SK-N-SH (cell line): Measurements from ENCODE around the gene EEIG1. TPM values are rescaled to one million over a fixed set of nuclear protein-coding genes. Genes with fewer than 3 reads are reported as not detected.
A peak's percentile ranks its signal among the peaks of the same experiment; 100 is the strongest.

Experiments
- CTCF ChIA-PET: fragments of 300-600, 350-600 bp; formaldehyde crosslinking; extraction: SDS; loops from one replicate; lab custom pipeline; 2021; lab: Yijun Ruan, JAX
- POLR2A ChIA-PET: fragments of 350-600 bp; sonication (Branson Sonifier 250); formaldehyde crosslinking; extraction: SDS; loops from one replicate; lab custom pipeline; 2020; ENCODE audit warnings: antibody characterized with exemption, inconsistent platforms; lab: Yijun Ruan, JAX
- DNase-seq: peaks from one replicate; pipeline ENCODE4 v3.0.0; 2012
- H2AFZ ChIP-seq: fragments of 200-600 bp; sonication (generic); 2 replicates; pipeline ENCODE4 v1.8.1; 2016; ENCODE audit warnings: antibody characterized with exemption, mild to moderate bottlenecking, low read depth
- H3F3A ChIP-seq: fragments of 200-600 bp; sonication (generic); replicated peaks from 2 replicates; pipeline ENCODE3; 2016; ENCODE audit warnings: antibody characterized with exemption, mild to moderate bottlenecking; ENCODE audit not compliant: insufficient read depth
- H3K27ac ChIP-seq, 2 experiments: fragments of 200-500 bp in 1 of 2; fragments of 200-600 bp in 1 of 2; sonication (Bioruptor generic) in 1 of 2; sonication (generic), shearing (Covaris generic) in 1 of 2; 2 replicates each; pipeline versions ENCODE4 v1.5.1 to v1.6.1; 2014 to 2016; ENCODE audit warnings: low read depth in 2 of 2, inconsistent platforms in 1 of 2, low read length in 1 of 2, mild to moderate bottlenecking in 1 of 2, mixed read lengths in 1 of 2
- H3K27me3 ChIP-seq: fragments of 200-600 bp; sonication (generic), shearing (Covaris generic); 2 replicates; pipeline ENCODE4 v1.6.1; 2016; ENCODE audit warnings: mixed run types; ENCODE audit not compliant: insufficient read depth
- H3K36me3 ChIP-seq, 2 experiments: fragments of 200-500 bp in 1 of 2; fragments of 200-600 bp in 1 of 2; sonication (Bioruptor generic) in 1 of 2; sonication (generic) in 1 of 2; replicated peaks in 1 of 2; 2 replicates each; pipeline versions ENCODE3 to v1.5.1; 2014 to 2016; ENCODE audit warnings: low read length in 1 of 2, mild to moderate bottlenecking in 1 of 2; ENCODE audit not compliant: insufficient read depth in 2 of 2, control insufficient read depth in 1 of 2
- H3K4me1 ChIP-seq, 2 experiments: fragments of 200-500 bp in 1 of 2; fragments of 200-600 bp in 1 of 2; sonication (Bioruptor generic) in 1 of 2; sonication (generic), shearing (Covaris generic) in 1 of 2; 2 replicates each; pipeline versions ENCODE4 v1.5.1 to v1.6.1; 2014 to 2016; ENCODE audit warnings: low read depth in 1 of 2, low read length in 1 of 2, mixed run types in 1 of 2; ENCODE audit not compliant: insufficient read depth in 2 of 2, control insufficient read depth in 1 of 2
- H3K4me2 ChIP-seq: fragments of 200-600 bp; sonication (generic), shearing (Covaris generic); 2 replicates; pipeline ENCODE4 v1.6.1; 2017; ENCODE audit warnings: mixed run types
- H3K4me3 ChIP-seq, 2 experiments: fragments of 200-500 bp in 1 of 2; fragments of 200-600 bp in 1 of 2; sonication (Bioruptor generic) in 1 of 2; sonication (generic), shearing (Covaris generic) in 1 of 2; 2 replicates each; pipeline versions ENCODE4 v1.5.1 to v1.8.1; 2014 to 2016; ENCODE audit warnings: low read depth in 2 of 2, inconsistent platforms in 1 of 2, low read length in 1 of 2, mild to moderate bottlenecking in 1 of 2, mixed read lengths in 1 of 2, moderate library complexity in 1 of 2
- H3K79me2 ChIP-seq: fragments of 200-600 bp; sonication (generic); 2 replicates; pipeline ENCODE4 v1.8.1; 2017; ENCODE audit warnings: mild to moderate bottlenecking; ENCODE audit not compliant: insufficient read depth
- H3K9ac ChIP-seq: fragments of 200-600 bp; sonication (generic); 2 replicates; pipeline ENCODE4 v1.6.1; 2017; ENCODE audit warnings: mixed run types
- H3K9me2 ChIP-seq: fragments of 200-600 bp; sonication (generic); 2 replicates; pipeline ENCODE4 v1.6.1; 2017; ENCODE audit warnings: mixed run types
- H3K9me3 ChIP-seq: fragments of 200-600 bp; sonication (generic); 2 replicates; pipeline ENCODE4 v1.6.1; 2017; ENCODE audit warnings: mixed run types, mild to moderate bottlenecking, moderate library complexity
- H4K20me1 ChIP-seq: fragments of 200-600 bp; sonication (generic); 2 replicates; pipeline ENCODE4 v1.6.1; 2017; ENCODE audit warnings: mild to moderate bottlenecking, mixed run types; ENCODE audit not compliant: insufficient read depth
- ELF1 ChIP-seq: IDR thresholded peaks from 2 replicates; pipeline ENCODE4 v1.4.0; 2012
- EP300 ChIP-seq, 2 experiments: IDR thresholded peaks; 2 replicates each; pipeline versions ENCODE4 v1.4.0 to v1.6.1; 2012; ENCODE audit warnings: borderline replicate concordance in 1 of 2, low read depth in 1 of 2, low read length in 1 of 2
- FOSL2 ChIP-seq: IDR thresholded peaks from 2 replicates; pipeline ENCODE4 v1.4.0; 2012; ENCODE audit warnings: low read depth, mild to moderate bottlenecking, moderate library complexity, borderline replicate concordance
- FOXJ3 ChIP-seq: sonication (generic); formaldehyde crosslinking; IDR thresholded peaks from 2 replicates; pipeline ENCODE4 v1.5.1; 2020; ENCODE audit warnings: mild to moderate bottlenecking, missing genetic modification reagents
- FOXM1 ChIP-seq: IDR thresholded peaks from 2 replicates; pipeline ENCODE4 v1.4.0; 2012; ENCODE audit warnings: low read depth, mild to moderate bottlenecking
- GABPA ChIP-seq: IDR thresholded peaks from 2 replicates; pipeline ENCODE4 v1.4.0; 2012; ENCODE audit warnings: low read depth, mild to moderate bottlenecking
- JUND ChIP-seq: IDR thresholded peaks from 2 replicates; pipeline ENCODE4 v1.4.0; 2012
- MXI1 ChIP-seq: IDR thresholded peaks from 2 replicates; pipeline ENCODE4 v1.6.1; 2012; ENCODE audit warnings: mild to moderate bottlenecking, low read depth, low read length, improper control_type of control experiment
- NFIC ChIP-seq: IDR thresholded peaks from 2 replicates; pipeline ENCODE4 v1.4.0; 2012; ENCODE audit warnings: borderline replicate concordance
- RAD21 ChIP-seq: IDR thresholded peaks from 2 replicates; pipeline ENCODE4 v1.6.1; 2012; ENCODE audit warnings: mild to moderate bottlenecking, low read length
- RFX5 ChIP-seq: IDR thresholded peaks from 2 replicates; pipeline ENCODE4 v1.6.1; 2012; ENCODE audit warnings: mild to moderate bottlenecking, improper control_type of control experiment, low read length
- RXRA ChIP-seq: IDR thresholded peaks from 2 replicates; pipeline ENCODE4 v1.4.0; 2012; ENCODE audit warnings: low read depth, mild to moderate bottlenecking, borderline replicate concordance
- SMC3 ChIP-seq: IDR thresholded peaks from 2 replicates; pipeline ENCODE4 v1.6.1; 2012; ENCODE audit warnings: low read depth, low read length, improper control_type of control experiment
- TCF12 ChIP-seq: IDR thresholded peaks from 2 replicates; pipeline ENCODE4 v1.4.0; 2012
- YY1 ChIP-seq: IDR thresholded peaks from 2 replicates; pipeline ENCODE4 v1.4.0; 2012; ENCODE audit warnings: low read depth, mild to moderate bottlenecking
- WGBS: methylation state at CpG from one replicate; pipeline ENCODE4 v1.1.6; 2017; ENCODE audit warnings: low lambda C conversion rate; 5-methylcytosine and 5-hydroxymethylcytosine counted together
- polyA plus RNA-seq, 3 experiments: library from polyadenylated mRNA; depleted of rRNA; stranded (reverse); fragments of >200 nt; gene quantifications; 2 replicates each; pipeline ENCODE4 v1.2.3, GENCODE V29; 2012
- TF ChIP-seq, protein P1 (sequence below): fragments of 150-350 bp; IDR thresholded peaks from 2 replicates; pipeline ENCODE4 v1.6.1; 2017; ENCODE audit warnings: antibody characterized with exemption, low read length, low read depth, borderline replicate concordance
- TF ChIP-seq, protein P2 (sequence below): fragments of 200-600 bp; sonication (generic); IDR thresholded peaks from 2 replicates; pipeline ENCODE4 v1.6.1; 2017; ENCODE audit warnings: antibody characterized with exemption, mild to moderate bottlenecking, moderate library complexity

The EEIG1 gene
- polyA plus RNA-seq, 1 of the 3 experiments (the other 2 are of a cell fraction), result 26.2 TPM

DNA sequence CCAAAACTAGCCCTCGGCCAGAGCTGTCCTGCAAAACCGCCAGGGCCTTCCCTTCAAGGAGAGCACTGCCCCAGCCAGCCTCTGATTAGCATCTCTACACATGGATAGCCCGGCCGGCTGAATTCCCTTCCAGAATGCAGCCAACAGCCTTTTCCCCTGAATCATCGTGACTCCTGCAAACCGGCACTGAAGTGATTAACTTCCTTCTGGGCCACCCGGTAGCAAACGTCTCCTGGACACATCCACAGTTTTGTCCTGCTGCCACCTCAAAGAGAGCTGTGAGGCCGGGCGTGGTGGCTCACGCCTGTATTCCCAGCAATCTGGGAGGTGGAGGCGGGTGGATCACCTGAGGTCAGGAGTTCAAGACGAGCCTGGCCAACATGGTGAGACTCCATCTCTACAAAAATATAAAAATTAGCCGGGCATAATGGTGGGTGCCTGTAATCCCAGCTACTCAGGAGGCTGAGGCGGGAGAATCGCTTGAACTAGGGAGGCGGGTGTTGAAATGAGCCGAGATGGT lies 21.1 kb upstream of the EEIG1 start (continued):
- TF ChIP-seq RXRA, result peak; percentile 56; the same call in 1 of the 2 replicates
- TF ChIP-seq EP300 (IDR thresholded peaks at IDR 0.05; ENCODE audit: borderline replicate concordance in 1 of 2, low read depth in 1 of 2, low read length in 1 of 2), result peak; percentile 28 to 71; a peak in 2 of 4 replicates
- TF ChIP-seq SMC3, result no peak
- peak; percentile 87 for TF ChIP-seq MXI1
- TF ChIP-seq FOXJ3, result no peak
- TF ChIP-seq GABPA, result peak; percentile 71
- TF ChIP-seq, protein P1, sequence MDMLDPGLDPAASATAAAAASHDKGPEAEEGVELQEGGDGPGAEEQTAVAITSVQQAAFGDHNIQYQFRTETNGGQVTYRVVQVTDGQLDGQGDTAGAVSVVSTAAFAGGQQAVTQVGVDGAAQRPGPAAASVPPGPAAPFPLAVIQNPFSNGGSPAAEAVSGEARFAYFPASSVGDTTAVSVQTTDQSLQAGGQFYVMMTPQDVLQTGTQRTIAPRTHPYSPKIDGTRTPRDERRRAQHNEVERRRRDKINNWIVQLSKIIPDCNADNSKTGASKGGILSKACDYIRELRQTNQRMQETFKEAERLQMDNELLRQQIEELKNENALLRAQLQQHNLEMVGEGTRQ, result no peak
- no peak for TF ChIP-seq ELF1
- peak; percentile 80 for TF ChIP-seq TCF12
- no peak; the same call in 1 of the 2 replicates for TF ChIP-seq RAD21
- no peak; the same call in 1 of the 2 replicates for TF ChIP-seq YY1
- TF ChIP-seq NFIC, result peak; percentile 65
- TF ChIP-seq JUND, result peak; percentile 74

DNA sequence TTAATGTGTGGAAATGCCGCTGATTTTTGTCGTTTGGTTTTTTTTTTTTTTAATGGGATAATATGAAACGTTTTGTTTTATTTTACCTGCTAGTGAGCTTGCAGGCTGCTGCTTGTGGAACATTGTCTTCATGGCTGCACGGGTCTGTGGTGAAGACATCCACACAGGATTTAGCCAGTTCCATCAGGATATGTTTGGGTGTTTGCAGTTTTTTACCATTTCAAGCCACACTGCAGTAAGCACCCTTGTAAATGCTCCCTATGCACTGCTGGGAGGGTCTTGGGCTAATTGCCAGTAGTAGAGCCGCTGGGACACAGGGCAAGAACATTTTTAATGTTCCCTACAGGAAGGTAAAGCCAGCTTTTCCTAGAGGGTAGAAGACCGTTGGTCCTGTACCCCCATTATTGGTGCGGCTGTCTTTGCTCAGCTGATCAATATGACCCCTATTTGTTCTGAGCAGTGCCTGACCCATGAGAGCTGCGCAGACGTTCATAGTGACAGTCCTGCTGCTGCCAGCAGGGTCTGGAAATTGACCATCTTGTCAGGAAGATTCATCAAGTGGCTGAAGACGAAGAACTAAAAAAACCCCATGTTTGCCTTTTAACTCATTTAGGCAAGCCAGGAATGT lies 20.5 kb upstream of the EEIG1 start:
- Histone ChIP-seq H3K4me2 (peak overlapping the region; percentile 51; the same call in 1 of the 2 replicates), H3K9ac (peak overlapping the region; percentile 45; the same call in 1 of the 2 replicates)
- no peak for TF ChIP-seq RFX5
- TF ChIP-seq TCF12, result no peak
- no peak for TF ChIP-seq JUND
- no peak for TF ChIP-seq NFIC
- TF ChIP-seq, protein P2, sequence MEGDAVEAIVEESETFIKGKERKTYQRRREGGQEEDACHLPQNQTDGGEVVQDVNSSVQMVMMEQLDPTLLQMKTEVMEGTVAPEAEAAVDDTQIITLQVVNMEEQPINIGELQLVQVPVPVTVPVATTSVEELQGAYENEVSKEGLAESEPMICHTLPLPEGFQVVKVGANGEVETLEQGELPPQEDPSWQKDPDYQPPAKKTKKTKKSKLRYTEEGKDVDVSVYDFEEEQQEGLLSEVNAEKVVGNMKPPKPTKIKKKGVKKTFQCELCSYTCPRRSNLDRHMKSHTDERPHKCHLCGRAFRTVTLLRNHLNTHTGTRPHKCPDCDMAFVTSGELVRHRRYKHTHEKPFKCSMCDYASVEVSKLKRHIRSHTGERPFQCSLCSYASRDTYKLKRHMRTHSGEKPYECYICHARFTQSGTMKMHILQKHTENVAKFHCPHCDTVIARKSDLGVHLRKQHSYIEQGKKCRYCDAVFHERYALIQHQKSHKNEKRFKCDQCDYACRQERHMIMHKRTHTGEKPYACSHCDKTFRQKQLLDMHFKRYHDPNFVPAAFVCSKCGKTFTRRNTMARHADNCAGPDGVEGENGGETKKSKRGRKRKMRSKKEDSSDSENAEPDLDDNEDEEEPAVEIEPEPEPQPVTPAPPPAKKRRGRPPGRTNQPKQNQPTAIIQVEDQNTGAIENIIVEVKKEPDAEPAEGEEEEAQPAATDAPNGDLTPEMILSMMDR, result peak; percentile 11; the same call in 1 of the 2 replicates
- no peak for TF ChIP-seq FOXM1
- TF ChIP-seq FOSL2, result no peak

More for the DNA sequence above, 20.5 kb upstream of the EEIG1 start:
- peak overlapping the region; percentile 77 for H2AFZ ChIP-seq
- no peak overlapping the region for H3K4me3 ChIP-seq
- ChIA-PET CTCF (interaction anchor here (1.0 to 2.1 kb wide), 9 partner anchors 10 to 80 kb away, joined by 3 to 8 read pairs (median 4); partner anchors contain the start of gene EEIG1), POLR2A (interaction anchor here (1.0 kb wide), 1 partner anchor 23 kb away, joined by 3 read pairs; no protein-coding TSS in a partner anchor)
- no peaks in the 10 kb centered on the region for H4K20me1 ChIP-seq
- no peaks in the 10 kb centered on the region for H3K9me3 ChIP-seq
- WGBS, result 22% methylated on average over 10 of the region's 10 CpGs
- H3K27me3 ChIP-seq, result no peaks in the 10 kb centered on the region
- H3K27ac ChIP-seq, result peak overlapping the region; percentile 75 to 87
- peaks cover 8% of the 10 kb centered on the region for H3F3A ChIP-seq
- H3K4me1 ChIP-seq, result peaks cover 12 to 31% of the 10 kb centered on the region in 2 experiments
- H3K36me3 ChIP-seq, result no peaks in the 10 kb centered on the region
- H3K79me2 ChIP-seq, result no peaks in the 10 kb centered on the region
- no peak for DNase-seq
- no peaks in the 10 kb centered on the region for H3K9me2 ChIP-seq
